Mesenchymal stem cell (in vitro differentiated cells and primary cell): ENCODE measurements around the gene CCDC71L.

Experiments
- DNase-seq: peaks from one replicate; pipeline ENCODE4 v3.0.0-alpha.2; 2013
- H2AFZ ChIP-seq: one replicate; pipeline ENCODE4 v1.6.1; 2013; ENCODE audit warnings: low read depth, mild to moderate bottlenecking, control low read depth, inconsistent platforms, low read length, moderate library complexity
- H2AK5ac ChIP-seq: 2 replicates; pipeline ENCODE4 v1.6.1; 2013; ENCODE audit warnings: low read length, moderate library complexity, mild to moderate bottlenecking, inconsistent platforms; ENCODE audit not compliant: severe bottlenecking
- H2BK120ac ChIP-seq: one replicate; pipeline ENCODE4 v1.6.1; 2013; ENCODE audit warnings: low read depth, mild to moderate bottlenecking, inconsistent platforms, low read length, moderate library complexity
- H2BK12ac ChIP-seq, 2 experiments: one replicate each; pipeline ENCODE4 v1.6.1; 2013; ENCODE audit warnings: inconsistent platforms in 2 of 2, low read length in 2 of 2, mild to moderate bottlenecking in 2 of 2, moderate library complexity in 2 of 2, control low read depth in 1 of 2
- H2BK15ac ChIP-seq: one replicate; pipeline ENCODE4 v1.6.1; 2013; ENCODE audit warnings: mild to moderate bottlenecking, low read depth, inconsistent platforms; ENCODE audit not compliant: poor library complexity, severe bottlenecking
- H2BK5ac ChIP-seq: 2 replicates; pipeline ENCODE4 v1.6.1; 2013; ENCODE audit warnings: low read depth, mild to moderate bottlenecking, low read length, control low read depth, inconsistent platforms; ENCODE audit not compliant: poor library complexity, severe bottlenecking
- H3K14ac ChIP-seq, 2 experiments: one replicate each; pipeline ENCODE4 v1.6.1; 2013; ENCODE audit warnings: inconsistent platforms in 2 of 2, low read length in 2 of 2, control low read depth in 1 of 2, mild to moderate bottlenecking in 1 of 2, moderate library complexity in 1 of 2
- H3K18ac ChIP-seq, 2 experiments: one replicate each; pipeline ENCODE4 v1.6.1; 2013; ENCODE audit warnings: inconsistent platforms in 2 of 2, low read length in 2 of 2, control low read depth in 1 of 2, low read depth in 1 of 2, mild to moderate bottlenecking in 1 of 2
- H3K23ac ChIP-seq, 2 experiments: one replicate each; pipeline ENCODE4 v1.6.1; 2013; ENCODE audit warnings: inconsistent platforms in 2 of 2, low read length in 2 of 2, mild to moderate bottlenecking in 2 of 2, moderate library complexity in 2 of 2, control low read depth in 1 of 2
- H3K27ac ChIP-seq: 2 replicates; pipeline ENCODE4 v1.5.1; 2013; ENCODE audit warnings: mild to moderate bottlenecking, moderate library complexity, low read length, control low read depth, inconsistent platforms; ENCODE audit not compliant: poor library complexity, severe bottlenecking
- H3K27me3 ChIP-seq, 2 experiments: 2 replicates each; pipeline versions ENCODE4 v1.6.1 to v1.7.0; 2013; ENCODE audit warnings: low read length in 2 of 2, mild to moderate bottlenecking in 2 of 2, moderate library complexity in 2 of 2, control low read depth in 1 of 2, inconsistent platforms in 1 of 2; ENCODE audit not compliant: control insufficient read depth in 1 of 2, insufficient read depth in 1 of 2
- H3K36me3 ChIP-seq, 2 experiments: 2 replicates each; pipeline versions ENCODE4 v1.6.1 to v1.7.0; 2013; ENCODE audit warnings: low read length in 2 of 2, control low read depth in 1 of 2, inconsistent platforms in 1 of 2, low read depth in 1 of 2, mild to moderate bottlenecking in 1 of 2; ENCODE audit not compliant: insufficient read depth in 2 of 2, control insufficient read depth in 1 of 2
- H3K4ac ChIP-seq, 2 experiments: one replicate each; pipeline ENCODE4 v1.6.1; 2013; ENCODE audit warnings: inconsistent platforms in 2 of 2, low read length in 2 of 2, mild to moderate bottlenecking in 2 of 2, moderate library complexity in 2 of 2, control low read depth in 1 of 2, low read depth in 1 of 2
- H3K4me1 ChIP-seq: 2 replicates; pipeline ENCODE4 v1.6.1; 2013; ENCODE audit warnings: low read depth, low read length, control low read depth; ENCODE audit not compliant: control insufficient read depth, insufficient read depth
- H3K4me2 ChIP-seq: 2 replicates; pipeline ENCODE4 v1.6.1; 2013; ENCODE audit warnings: low read length, mild to moderate bottlenecking, inconsistent platforms; ENCODE audit not compliant: poor library complexity, severe bottlenecking
- H3K4me3 ChIP-seq, 2 experiments: 2 replicates each; pipeline versions ENCODE4 v1.5.1 to v1.7.0; 2013; ENCODE audit warnings: low read length in 2 of 2, mild to moderate bottlenecking in 2 of 2, control low read depth in 1 of 2, low read depth in 1 of 2; ENCODE audit not compliant: insufficient read depth in 1 of 2
- H3K79me1 ChIP-seq: replicated peaks from 2 replicates; pipeline ENCODE4 v1.6.1; 2013; ENCODE audit warnings: mild to moderate bottlenecking, control low read depth, low read length, inconsistent platforms; ENCODE audit not compliant: poor library complexity, severe bottlenecking
- H3K9ac ChIP-seq: 2 replicates; pipeline ENCODE4 v1.7.0; 2013; ENCODE audit warnings: mild to moderate bottlenecking, low read length, moderate library complexity
- H3K9me3 ChIP-seq: 2 replicates; pipeline ENCODE4 v1.7.0; 2013; ENCODE audit warnings: mild to moderate bottlenecking, low read length; ENCODE audit not compliant: control insufficient read depth
- H4K8ac ChIP-seq: one replicate; pipeline ENCODE4 v1.6.1; 2013; ENCODE audit warnings: inconsistent platforms, mild to moderate bottlenecking, low read length, moderate library complexity
- H4K91ac ChIP-seq: one replicate; pipeline ENCODE4 v1.6.1; 2013; ENCODE audit warnings: mild to moderate bottlenecking, low read length, inconsistent platforms
- WGBS: methylation state at CpG from one replicate; pipeline ENCODE4 v1.1.7; 2013; ENCODE audit warnings: mixed read lengths; 5-methylcytosine and 5-hydroxymethylcytosine counted together

CCDC71L gene

DNA sequence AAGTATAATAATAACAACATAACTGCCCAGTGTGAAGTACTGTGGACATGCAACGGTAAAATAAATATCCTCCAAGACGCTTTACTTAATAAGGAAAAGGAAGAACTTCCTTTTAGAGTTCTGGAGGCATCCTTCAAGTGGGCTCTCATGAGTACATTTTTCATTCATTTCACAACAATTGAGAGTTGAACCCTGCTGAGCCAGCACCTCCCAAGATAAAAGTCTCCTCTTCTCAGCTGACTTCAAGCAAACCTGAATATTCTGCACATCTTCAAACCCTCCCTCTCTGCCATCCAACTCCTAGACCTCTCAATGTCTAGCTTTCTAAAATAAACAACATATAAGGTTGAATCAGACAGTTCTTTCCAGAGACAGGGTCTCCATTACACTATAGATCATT is 7.5 kb downstream of the CCDC71L start:
- Histone ChIP-seq H3K9me3 (no peaks in the 10 kb centered on the region), H3K27me3 (no peaks in the 10 kb centered on the region), H4K91ac (no peak overlapping the region), H3K79me1 (peaks cover under 1% of the 10 kb centered on the region), H3K4me3 (no peak overlapping the region), H2BK15ac (no peak overlapping the region), H3K27ac (no peak overlapping the region), H2BK5ac (no peak overlapping the region), H2AK5ac (no peak overlapping the region), H2BK120ac (no peak overlapping the region), H3K18ac (no peak overlapping the region), H3K23ac (no peak overlapping the region), H3K36me3 (peaks cover 0 to 9% of the 10 kb centered on the region in 2 experiments), H4K8ac (no peak overlapping the region), H3K9ac (no peak overlapping the region), H3K4me1 (no peaks in the 10 kb centered on the region), H3K4ac (no peak overlapping the region), H2BK12ac (no peak overlapping the region), H3K4me2 (no peak overlapping the region), H2AFZ (no peak overlapping the region), H3K14ac (no peak overlapping the region)
- WGBS = 81% methylated on average over 2 of the region's 2 CpGs
- DNase-seq = no peak

DNA sequence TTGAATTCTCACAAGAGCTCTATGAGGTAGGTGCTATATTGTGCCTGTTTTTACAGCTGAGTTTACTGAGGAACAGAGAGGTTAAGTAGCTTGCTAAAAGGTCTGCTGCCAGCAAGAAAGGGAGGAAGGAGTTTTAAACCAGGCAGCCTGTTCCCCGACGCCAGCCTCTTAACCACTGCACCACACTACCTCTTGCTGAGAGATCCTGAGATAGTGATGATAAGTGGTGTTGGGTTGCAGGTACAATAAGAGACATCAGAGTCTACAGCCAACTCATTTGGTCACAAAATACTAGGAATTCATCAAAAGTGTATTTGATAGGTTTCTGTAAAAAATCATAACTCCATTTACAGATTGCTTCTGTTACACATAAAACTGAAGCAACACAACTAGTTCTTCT is 8.0 kb downstream of the CCDC71L start:
- no peak overlapping the region for H3K18ac ChIP-seq
- no peak overlapping the region for H3K14ac ChIP-seq
- H3K27ac ChIP-seq = no peak overlapping the region
- H2BK12ac ChIP-seq = no peak overlapping the region
- H2AK5ac ChIP-seq = no peak overlapping the region
- no CpG with 5 or more reads among the region's 2 CpGs for WGBS
- DNase-seq = no peak
- no peak overlapping the region for H3K4me2 ChIP-seq
- no peaks in the 10 kb centered on the region for H3K79me1 ChIP-seq
- H2BK120ac ChIP-seq = no peak overlapping the region
- H3K4me1 ChIP-seq = no peaks in the 10 kb centered on the region
- no peak overlapping the region for H2BK15ac ChIP-seq
- no peak overlapping the region for H3K4ac ChIP-seq
- no peak overlapping the region for H4K91ac ChIP-seq
- no peak overlapping the region for H3K4me3 ChIP-seq
- no peak overlapping the region for H3K23ac ChIP-seq
- no peak overlapping the region for H2BK5ac ChIP-seq
- H3K9me3 ChIP-seq = no peaks in the 10 kb centered on the region
- H4K8ac ChIP-seq = no peak overlapping the region
- H3K27me3 ChIP-seq = no peaks in the 10 kb centered on the region
- no peak overlapping the region for H2AFZ ChIP-seq
- peaks cover 0 to 3% of the 10 kb centered on the region in 2 experiments for H3K36me3 ChIP-seq
- no peak overlapping the region for H3K9ac ChIP-seq

DNA sequence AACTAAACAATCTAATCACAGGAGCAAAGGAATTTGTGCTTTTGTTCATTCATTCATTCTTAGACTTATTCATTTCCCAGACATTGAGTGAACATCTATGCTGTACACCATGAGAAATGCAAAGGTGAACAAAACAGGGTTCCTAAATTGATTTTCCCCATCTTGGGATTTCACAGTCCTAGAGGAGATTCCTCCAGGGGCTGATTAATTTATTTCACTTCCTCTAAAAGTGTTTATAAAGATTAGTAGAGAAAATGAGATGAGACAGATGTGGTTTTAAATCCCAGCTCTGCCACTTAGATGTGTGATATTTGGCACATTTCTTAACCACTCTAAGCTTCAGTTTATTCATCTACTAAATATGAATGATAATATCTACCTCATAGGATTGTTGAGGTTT is 8.9 kb downstream of the CCDC71L start:
- no peak overlapping the region for H3K23ac ChIP-seq
- no peak overlapping the region for H2BK5ac ChIP-seq
- H2AFZ ChIP-seq = no peak overlapping the region
- no peak overlapping the region for H3K4me3 ChIP-seq
- no peaks in the 10 kb centered on the region for H3K79me1 ChIP-seq
- no peak overlapping the region for H3K4ac ChIP-seq
- no peak overlapping the region for H3K9ac ChIP-seq
- no peak overlapping the region for H4K8ac ChIP-seq
- no peak overlapping the region for H2AK5ac ChIP-seq
- H3K27me3 ChIP-seq = no peaks in the 10 kb centered on the region
- H3K36me3 ChIP-seq = no peaks in the 10 kb centered on the region
- no peak overlapping the region for H2BK12ac ChIP-seq
- H3K4me1 ChIP-seq = no peaks in the 10 kb centered on the region
- H4K91ac ChIP-seq = no peak overlapping the region
- H3K18ac ChIP-seq = no peak overlapping the region
- H2BK15ac ChIP-seq = no peak overlapping the region
- H3K14ac ChIP-seq = no peak overlapping the region
- no peak for DNase-seq
- no peak overlapping the region for H3K4me2 ChIP-seq
- no peak overlapping the region for H3K27ac ChIP-seq
- no peak overlapping the region for H2BK120ac ChIP-seq
- no peaks in the 10 kb centered on the region for H3K9me3 ChIP-seq

DNA sequence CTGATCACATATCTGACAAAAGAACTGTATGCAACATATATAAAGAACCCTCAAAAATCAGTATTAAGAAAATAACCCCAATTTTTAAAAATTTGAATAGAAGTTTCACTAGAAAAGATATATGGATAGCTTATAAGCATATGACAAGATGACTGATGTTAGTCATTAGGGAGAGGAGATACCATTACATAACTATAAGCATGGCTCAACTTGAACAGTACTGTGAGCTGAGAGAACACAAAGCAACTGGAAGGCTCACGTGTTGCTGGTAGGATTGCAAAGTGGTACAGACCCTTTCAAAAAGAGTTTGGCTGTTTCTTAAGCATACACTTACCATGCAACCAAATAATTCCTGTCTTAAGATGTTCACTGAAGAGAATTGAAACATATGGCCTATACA is 14.7 kb downstream of the CCDC71L start:
- no peak for DNase-seq
- H3K9ac ChIP-seq = no peak overlapping the region
- H3K14ac ChIP-seq = no peak overlapping the region
- no peak overlapping the region for H3K23ac ChIP-seq
- H4K8ac ChIP-seq = no peak overlapping the region
- H3K4me2 ChIP-seq = no peak overlapping the region
- no peak overlapping the region for H3K4ac ChIP-seq
- WGBS = 83% methylated on average over 1 of the region's 1 CpG
- H2BK5ac ChIP-seq = no peak overlapping the region
- no peak overlapping the region for H2BK15ac ChIP-seq
- H3K36me3 ChIP-seq = no peaks in the 10 kb centered on the region
- H3K27ac ChIP-seq = no peak overlapping the region
- H2AK5ac ChIP-seq = no peak overlapping the region
- H3K4me3 ChIP-seq = no peak overlapping the region
- H2AFZ ChIP-seq = no peak overlapping the region
- H2BK12ac ChIP-seq = no peak overlapping the region
- no peaks in the 10 kb centered on the region for H3K79me1 ChIP-seq
- H3K9me3 ChIP-seq = no peaks in the 10 kb centered on the region
- H4K91ac ChIP-seq = no peak overlapping the region
- no peaks in the 10 kb centered on the region for H3K27me3 ChIP-seq
- H3K4me1 ChIP-seq = no peaks in the 10 kb centered on the region
- no peak overlapping the region for H3K18ac ChIP-seq
- H2BK120ac ChIP-seq = no peak overlapping the region
